GM12864 (cell line): ENCODE measurements around the gene PCYT2.

ENCODE experiments used
- DNase-seq: peaks from one replicate; pipeline ENCODE4 v3.0.0-alpha.2; 2011; ENCODE audit warnings: low read depth
- H3K4me3 ChIP-seq: 2 replicates; pipeline ENCODE4 v1.5.1; 2011; ENCODE audit warnings: mild to moderate bottlenecking, low read depth, low read length, control low read depth
- TF ChIP-seq, protein P1 (sequence below): IDR thresholded peaks from 2 replicates; pipeline ENCODE4 v1.5.1; 2011; ENCODE audit warnings: low read depth, mild to moderate bottlenecking, moderate library complexity, low read length, control low read depth, inconsistent platforms; ENCODE audit errors: missing control alignments

PCYT2 gene

DNA sequence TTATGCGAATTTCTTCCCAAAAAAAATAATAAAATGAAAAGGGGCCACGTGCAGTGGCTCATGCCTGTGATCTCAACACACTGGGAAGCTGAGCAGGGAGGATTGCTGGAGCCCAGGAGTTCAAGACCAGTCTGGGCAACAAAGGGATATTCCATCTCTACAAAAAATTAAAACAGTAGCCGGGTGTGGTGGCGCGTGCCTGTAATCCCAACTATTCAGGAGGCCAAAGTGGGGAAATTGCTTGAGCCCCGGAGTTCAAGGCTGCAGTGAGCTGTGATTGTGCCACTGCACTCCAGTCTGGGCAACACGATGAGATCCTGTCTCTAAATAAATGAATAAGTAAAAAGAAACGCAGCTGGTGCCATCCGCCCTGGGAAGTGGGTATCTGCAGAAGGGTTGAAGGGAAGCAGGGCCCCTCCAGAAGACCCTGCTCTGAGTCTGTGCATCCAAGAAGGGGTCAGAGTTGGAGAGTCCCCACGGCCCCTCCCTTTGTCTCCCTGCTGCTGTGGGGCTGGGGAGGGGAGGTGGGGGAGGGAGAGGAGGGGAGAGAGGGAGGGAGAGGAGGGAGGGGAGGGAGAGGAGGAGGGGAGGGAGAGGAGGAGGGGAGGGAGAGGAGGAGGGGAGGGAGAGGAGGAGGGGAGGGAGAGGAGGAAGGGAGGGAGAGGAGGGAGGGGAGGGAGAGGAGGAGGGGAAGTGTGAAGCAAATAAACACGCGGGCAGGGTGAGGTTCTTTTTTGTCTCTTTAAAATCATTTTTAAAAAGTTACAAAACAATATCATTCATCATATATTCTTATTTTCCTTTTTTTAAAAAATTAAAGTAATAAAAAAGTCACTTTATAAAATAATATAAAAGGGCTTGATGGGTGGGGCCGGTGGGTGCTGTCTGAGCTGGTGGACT lies 40.8 kb upstream of the PCYT2 start:
- TF ChIP-seq, protein P1, sequence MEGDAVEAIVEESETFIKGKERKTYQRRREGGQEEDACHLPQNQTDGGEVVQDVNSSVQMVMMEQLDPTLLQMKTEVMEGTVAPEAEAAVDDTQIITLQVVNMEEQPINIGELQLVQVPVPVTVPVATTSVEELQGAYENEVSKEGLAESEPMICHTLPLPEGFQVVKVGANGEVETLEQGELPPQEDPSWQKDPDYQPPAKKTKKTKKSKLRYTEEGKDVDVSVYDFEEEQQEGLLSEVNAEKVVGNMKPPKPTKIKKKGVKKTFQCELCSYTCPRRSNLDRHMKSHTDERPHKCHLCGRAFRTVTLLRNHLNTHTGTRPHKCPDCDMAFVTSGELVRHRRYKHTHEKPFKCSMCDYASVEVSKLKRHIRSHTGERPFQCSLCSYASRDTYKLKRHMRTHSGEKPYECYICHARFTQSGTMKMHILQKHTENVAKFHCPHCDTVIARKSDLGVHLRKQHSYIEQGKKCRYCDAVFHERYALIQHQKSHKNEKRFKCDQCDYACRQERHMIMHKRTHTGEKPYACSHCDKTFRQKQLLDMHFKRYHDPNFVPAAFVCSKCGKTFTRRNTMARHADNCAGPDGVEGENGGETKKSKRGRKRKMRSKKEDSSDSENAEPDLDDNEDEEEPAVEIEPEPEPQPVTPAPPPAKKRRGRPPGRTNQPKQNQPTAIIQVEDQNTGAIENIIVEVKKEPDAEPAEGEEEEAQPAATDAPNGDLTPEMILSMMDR, result no peak
- H3K4me3 ChIP-seq, result no peak overlapping the region
- no peak for DNase-seq

DNA sequence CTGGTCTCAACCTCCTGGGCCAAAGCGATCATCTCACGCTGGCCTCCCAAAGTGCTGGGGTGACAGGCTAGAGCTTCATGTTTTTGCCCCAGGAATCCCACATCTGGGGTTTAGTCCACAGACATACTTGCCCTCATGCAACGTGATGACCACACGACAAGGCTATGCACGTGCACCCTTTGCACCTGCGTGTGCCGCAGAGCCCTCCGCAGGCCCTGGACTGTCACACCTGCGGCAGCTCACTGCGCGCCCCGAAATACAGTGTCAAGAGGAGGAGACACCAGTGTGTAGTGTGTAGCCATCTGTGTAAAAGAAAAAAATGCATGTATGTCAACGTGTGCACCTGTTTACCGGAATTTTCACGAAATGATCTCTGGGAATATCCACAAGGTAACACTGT lies 39.3 kb upstream of the PCYT2 start:
- TF ChIP-seq, protein P1, result no peak
- H3K4me3 ChIP-seq, result no peak overlapping the region
- DNase-seq, result no peak

DNA sequence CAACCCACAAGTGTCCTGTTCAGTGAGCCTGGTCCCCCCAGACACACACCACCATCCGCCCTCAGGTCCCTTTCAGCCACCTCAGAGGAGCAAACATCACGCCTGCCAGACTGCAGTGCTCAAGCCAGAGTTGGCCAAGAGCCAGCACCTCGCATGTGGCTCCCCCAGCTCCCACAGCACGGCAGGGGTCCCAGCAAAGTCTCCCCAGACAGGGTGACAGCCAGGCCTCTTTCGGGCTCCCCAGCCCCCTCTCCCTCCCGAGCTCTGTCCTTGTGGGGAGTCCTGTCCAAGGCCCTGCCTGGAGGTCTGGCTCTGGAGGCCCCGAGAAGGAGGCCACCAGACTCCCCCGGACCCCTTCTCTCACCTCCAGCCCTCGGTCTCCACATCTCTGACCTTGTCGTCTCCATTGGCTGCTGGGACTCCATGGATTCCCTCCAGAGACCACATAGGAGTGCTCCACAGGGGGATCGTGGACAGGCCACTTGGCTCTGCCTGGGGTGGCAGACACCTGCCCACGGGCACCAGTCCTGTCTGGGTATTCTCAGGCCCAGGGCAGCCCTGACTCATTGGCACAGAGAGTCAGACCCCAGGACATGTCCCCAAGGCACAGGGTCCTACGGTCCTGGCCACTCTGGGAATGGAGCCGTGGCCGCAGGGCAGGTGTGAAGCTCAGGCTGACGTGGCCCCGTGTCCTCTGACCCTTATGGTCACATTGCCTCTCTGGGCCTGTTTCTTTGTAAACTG lies 37.6 kb upstream of the PCYT2 start:
- TF ChIP-seq, protein P1, result no peak
- no peak overlapping the region for H3K4me3 ChIP-seq

DNA sequence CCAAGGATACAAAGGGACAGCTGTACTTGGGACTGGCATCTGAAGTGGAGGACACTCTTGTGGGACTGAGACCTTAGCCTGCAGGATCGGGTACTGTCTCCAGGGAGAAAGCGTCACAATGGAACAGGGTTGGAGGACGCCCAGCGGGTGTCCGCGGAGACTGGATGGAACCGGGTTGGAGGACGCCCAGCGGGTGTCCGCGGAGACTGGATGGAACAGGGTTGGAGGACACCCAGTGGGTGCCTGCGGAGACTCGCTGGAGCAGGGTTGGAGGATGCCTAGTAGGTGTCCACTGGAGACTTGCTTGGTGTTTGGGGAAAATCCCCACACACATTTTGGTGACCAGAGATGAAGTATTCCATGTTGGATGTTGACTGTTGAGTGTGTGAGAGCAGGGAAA lies 36.0 kb upstream of the PCYT2 start, which contains the start of gene MYADML2:
TSS of gene MYADML2 (minus strand) at position 45 of the 400 bp plus-strand sequence. CDS start 5,492 bp downstream, outside the sequence.
- no peak for DNase-seq
- TF ChIP-seq, protein P1, result no peak
- no peak within 1 kb of the TSS for H3K4me3 ChIP-seq

More for the DNA sequence above, 37.6 kb upstream of the PCYT2 start:
- DNase-seq, result no peak

DNA sequence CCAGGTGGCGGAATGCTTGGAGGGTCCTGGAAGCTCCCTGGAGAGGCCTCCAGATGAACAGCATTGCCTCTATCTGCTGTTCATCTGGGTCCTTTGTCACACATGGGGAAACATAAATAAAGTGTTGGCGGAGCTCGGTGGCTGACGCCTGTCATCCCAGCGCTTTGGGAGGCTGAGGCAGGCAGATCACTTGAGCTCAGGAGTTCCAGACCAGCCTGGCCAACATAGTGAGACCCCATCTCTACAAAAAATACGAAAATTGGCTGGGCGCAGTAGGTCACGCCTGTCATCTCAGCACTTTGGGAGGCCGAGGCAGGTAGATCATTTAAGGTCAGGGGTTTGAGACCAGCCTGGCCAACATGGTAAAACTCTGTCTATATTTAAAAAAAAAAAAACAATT lies 33.7 kb upstream of the PCYT2 start:
- TF ChIP-seq, protein P1, result no peak
- no peak for DNase-seq
- H3K4me3 ChIP-seq, result no peak overlapping the region

DNA sequence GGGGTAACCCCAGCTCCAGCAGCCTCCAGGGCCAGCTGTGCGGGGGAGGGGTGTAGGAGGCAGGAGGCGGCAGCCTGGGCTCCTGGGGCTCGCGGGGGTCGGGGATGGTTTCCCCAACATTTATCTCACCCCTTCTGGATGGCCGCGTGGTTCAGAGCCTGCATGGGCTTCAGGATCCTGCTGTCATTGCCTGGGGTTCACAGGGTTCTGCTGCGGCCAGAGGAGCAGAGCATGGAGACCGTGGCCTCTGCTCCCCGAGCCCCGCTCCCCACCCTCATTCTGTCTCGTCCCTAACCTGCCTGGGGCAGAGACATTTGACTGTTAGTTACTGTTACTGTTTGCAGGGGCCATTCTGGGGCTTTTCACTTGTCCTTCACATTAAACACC lies 31.0 kb upstream of the PCYT2 start:
- DNase-seq, result no peak
- TF ChIP-seq, protein P1, result no peak
- H3K4me3 ChIP-seq, result no peak overlapping the region
